ENCODE data around the gene OLFM1. TPM values are rescaled to one million over a fixed set of nuclear protein-coding genes. Genes with fewer than 3 reads are reported as not detected.

Gene OLFM1
- total RNA-seq, 1 experiment from 2014 or later: 0.39 TPM

DNA sequence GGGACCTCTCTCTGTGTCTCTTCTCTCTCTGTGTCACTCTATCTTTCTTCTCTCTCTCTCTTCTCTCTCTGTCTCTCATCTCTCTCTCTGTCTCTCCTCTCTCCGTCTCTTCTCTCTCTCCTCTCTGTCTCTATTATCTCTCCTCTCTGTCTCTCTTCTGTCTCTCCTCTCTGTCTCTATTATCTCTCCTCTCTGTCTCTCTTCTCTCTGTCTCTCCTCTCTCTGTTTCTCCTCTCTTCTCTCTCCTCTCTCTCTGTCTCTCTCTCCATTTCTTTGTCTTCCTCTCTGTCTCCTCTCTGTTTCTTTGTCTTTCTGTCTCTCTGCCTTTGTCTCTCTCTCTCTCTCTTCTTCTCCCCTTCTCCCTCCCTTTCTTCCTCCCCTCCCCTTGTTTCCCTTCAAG, 3.2 kb upstream of the OLFM1 start:
- H3K4me3 ChIP-seq (ENCODE audit: low read depth in 2 of 2, low read length in 2 of 2): no peak overlapping the region
- no peaks in the 10 kb centered on the region for H3K36me3 ChIP-seq (ENCODE audit: control insufficient read depth, insufficient read depth, low read length)
- H3K27ac ChIP-seq (ENCODE audit: low read length): no peak overlapping the region
- H3K9me3 ChIP-seq (ENCODE audit: control insufficient read depth, insufficient read depth, low read depth, low read length): no peaks in the 10 kb centered on the region
- DNase-seq (ENCODE audit: low read depth, low spot score) (no peak), ATAC-seq (no peak)
- in situ Hi-C loops (cut with HindIII; ENCODE audit: low pct_unique_long_range_greater_than_20kb, low sequenced_read_pairs) (no loop called here), intact Hi-C loops (cut with micrococcal nuclease; ENCODE audit: unreplicated experiment) (no loop called here)
- TF ChIP-seq, protein P1, sequence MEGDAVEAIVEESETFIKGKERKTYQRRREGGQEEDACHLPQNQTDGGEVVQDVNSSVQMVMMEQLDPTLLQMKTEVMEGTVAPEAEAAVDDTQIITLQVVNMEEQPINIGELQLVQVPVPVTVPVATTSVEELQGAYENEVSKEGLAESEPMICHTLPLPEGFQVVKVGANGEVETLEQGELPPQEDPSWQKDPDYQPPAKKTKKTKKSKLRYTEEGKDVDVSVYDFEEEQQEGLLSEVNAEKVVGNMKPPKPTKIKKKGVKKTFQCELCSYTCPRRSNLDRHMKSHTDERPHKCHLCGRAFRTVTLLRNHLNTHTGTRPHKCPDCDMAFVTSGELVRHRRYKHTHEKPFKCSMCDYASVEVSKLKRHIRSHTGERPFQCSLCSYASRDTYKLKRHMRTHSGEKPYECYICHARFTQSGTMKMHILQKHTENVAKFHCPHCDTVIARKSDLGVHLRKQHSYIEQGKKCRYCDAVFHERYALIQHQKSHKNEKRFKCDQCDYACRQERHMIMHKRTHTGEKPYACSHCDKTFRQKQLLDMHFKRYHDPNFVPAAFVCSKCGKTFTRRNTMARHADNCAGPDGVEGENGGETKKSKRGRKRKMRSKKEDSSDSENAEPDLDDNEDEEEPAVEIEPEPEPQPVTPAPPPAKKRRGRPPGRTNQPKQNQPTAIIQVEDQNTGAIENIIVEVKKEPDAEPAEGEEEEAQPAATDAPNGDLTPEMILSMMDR (IDR thresholded peaks at IDR 0.05): no peak
- TF ChIP-seq POLR2AphosphoS5 (IDR thresholded peaks at IDR 0.05; ENCODE audit: low read depth, low read length) (no peak), TCF7L2 (IDR thresholded peaks at IDR 0.05; ENCODE audit: low read depth, low read length) (no peak), SIN3A (IDR thresholded peaks at IDR 0.05; ENCODE audit: borderline replicate concordance, insufficient read depth, low read depth, low read length) (no peak)
- TF ChIP-seq, protein P2, sequence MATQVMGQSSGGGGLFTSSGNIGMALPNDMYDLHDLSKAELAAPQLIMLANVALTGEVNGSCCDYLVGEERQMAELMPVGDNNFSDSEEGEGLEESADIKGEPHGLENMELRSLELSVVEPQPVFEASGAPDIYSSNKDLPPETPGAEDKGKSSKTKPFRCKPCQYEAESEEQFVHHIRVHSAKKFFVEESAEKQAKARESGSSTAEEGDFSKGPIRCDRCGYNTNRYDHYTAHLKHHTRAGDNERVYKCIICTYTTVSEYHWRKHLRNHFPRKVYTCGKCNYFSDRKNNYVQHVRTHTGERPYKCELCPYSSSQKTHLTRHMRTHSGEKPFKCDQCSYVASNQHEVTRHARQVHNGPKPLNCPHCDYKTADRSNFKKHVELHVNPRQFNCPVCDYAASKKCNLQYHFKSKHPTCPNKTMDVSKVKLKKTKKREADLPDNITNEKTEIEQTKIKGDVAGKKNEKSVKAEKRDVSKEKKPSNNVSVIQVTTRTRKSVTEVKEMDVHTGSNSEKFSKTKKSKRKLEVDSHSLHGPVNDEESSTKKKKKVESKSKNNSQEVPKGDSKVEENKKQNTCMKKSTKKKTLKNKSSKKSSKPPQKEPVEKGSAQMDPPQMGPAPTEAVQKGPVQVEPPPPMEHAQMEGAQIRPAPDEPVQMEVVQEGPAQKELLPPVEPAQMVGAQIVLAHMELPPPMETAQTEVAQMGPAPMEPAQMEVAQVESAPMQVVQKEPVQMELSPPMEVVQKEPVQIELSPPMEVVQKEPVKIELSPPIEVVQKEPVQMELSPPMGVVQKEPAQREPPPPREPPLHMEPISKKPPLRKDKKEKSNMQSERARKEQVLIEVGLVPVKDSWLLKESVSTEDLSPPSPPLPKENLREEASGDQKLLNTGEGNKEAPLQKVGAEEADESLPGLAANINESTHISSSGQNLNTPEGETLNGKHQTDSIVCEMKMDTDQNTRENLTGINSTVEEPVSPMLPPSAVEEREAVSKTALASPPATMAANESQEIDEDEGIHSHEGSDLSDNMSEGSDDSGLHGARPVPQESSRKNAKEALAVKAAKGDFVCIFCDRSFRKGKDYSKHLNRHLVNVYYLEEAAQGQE (IDR thresholded peaks at IDR 0.05; ENCODE audit: insufficient read depth in 1 of 2, low read depth in 2 of 2, low read length in 1 of 2): no peak
- CTCF ChIA-PET: no interaction called here
- POLR2A ChIA-PET: no interaction called here
- H3K27me3 ChIP-seq (ENCODE audit: control insufficient read depth, insufficient read depth, low read length): peaks cover 2% of the 10 kb centered on the region; the same call in 1 of the 2 replicates
- no TSS peak for BruUV-seq (replicated peaks)
- H3K4me1 ChIP-seq (ENCODE audit: control insufficient read depth, insufficient read depth, low read length): no peaks in the 10 kb centered on the region

DNA sequence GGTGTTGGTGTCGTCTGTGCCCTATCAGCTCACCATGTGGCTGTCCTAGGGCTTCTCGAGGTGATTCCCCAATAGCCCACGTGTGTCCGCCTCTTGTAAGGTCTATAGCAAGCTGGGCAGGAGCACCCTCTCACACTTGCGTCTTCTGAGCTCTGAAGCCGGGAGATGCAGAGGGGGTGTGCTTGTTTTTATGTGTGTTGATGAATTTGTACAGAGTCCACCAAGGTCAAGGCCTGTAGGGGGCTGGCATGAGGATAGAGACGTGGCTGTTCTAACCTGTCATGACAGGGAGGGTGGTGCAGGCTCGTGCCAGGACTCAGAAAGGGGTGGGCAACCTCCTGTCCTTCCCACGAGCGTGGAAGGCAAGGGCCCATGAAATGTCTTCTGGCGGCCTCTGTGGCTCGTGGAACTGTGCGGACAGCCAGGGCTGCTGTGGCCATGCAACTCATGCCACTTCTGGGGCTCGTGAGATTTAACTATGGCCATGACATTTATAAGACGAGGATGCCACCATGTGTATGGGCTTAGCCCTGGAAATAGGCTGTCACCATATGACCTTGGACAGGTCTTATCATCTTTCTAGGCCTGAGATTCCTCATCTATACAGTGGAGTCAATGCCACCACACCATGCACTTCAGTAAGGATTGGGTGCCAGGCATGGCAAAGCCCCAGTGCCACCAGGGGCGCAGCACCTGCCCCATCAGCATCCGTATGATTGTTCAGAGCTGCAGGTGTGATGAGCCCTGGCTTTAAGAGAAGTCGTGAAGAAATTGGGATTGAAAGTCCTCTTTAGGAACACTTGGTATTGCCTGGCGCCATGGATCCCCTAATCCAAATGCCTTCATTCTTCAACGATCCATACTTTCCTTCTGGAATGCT, 2.3 kb upstream of the OLFM1 start:
- Histone ChIP-seq H3K27ac (ENCODE audit: low read length) (no peak overlapping the region), H3K4me3 (ENCODE audit: low read depth in 2 of 2, low read length in 2 of 2) (no peak overlapping the region), H3K36me3 (ENCODE audit: control insufficient read depth, insufficient read depth, low read length) (no peaks in the 10 kb centered on the region), H3K27me3 (ENCODE audit: control insufficient read depth, insufficient read depth, low read length) (peaks cover 2% of the 10 kb centered on the region; the same call in 1 of the 2 replicates), H3K4me1 (ENCODE audit: control insufficient read depth, insufficient read depth, low read length) (no peaks in the 10 kb centered on the region), H3K9me3 (ENCODE audit: control insufficient read depth, insufficient read depth, low read depth, low read length) (no peaks in the 10 kb centered on the region)
- POLR2A ChIA-PET: no interaction called here
- no TSS peak for BruUV-seq (replicated peaks)
- CTCF ChIA-PET: interaction anchor here (0.6 kb wide), 1 partner anchor 10 kb away, joined by 3 read pairs; no protein-coding TSS in a partner anchor
- TF ChIP-seq POLR2AphosphoS5 (IDR thresholded peaks at IDR 0.05; ENCODE audit: low read depth, low read length): no peak
- TF ChIP-seq SIN3A (IDR thresholded peaks at IDR 0.05; ENCODE audit: borderline replicate concordance, insufficient read depth, low read depth, low read length): no peak
- TF ChIP-seq, protein P1 (IDR thresholded peaks at IDR 0.05): no peak
- TF ChIP-seq TCF7L2 (IDR thresholded peaks at IDR 0.05; ENCODE audit: low read depth, low read length): no peak
- TF ChIP-seq, protein P2 (IDR thresholded peaks at IDR 0.05; ENCODE audit: insufficient read depth in 1 of 2, low read depth in 2 of 2, low read length in 1 of 2): no peak
- in situ Hi-C loops (cut with HindIII; ENCODE audit: low pct_unique_long_range_greater_than_20kb, low sequenced_read_pairs): no loop called here
- intact Hi-C loops (cut with micrococcal nuclease; ENCODE audit: unreplicated experiment): loop anchor here (5.0 kb wide), 1 partner anchor 257 kb away; no protein-coding TSS in a partner anchor
- no peak for ATAC-seq
- DNase-seq (ENCODE audit: low read depth, low spot score): no peak

Measured in Panc1 (cell line).